HG03460 (cell line): Measurements from ENCODE around the gene HOXB1.
"Not testable (repeated sequence)": the region's sequence is repeated elsewhere in the genome, so short reads cannot be mapped to it uniquely, and the experiment has no call there.

Source experiments
- ATAC-seq: cut with Tn5 transposase; IDR thresholded peaks from one replicate; pipeline ENCODE4 v1.9.1; 2021; ENCODE audit not compliant: unreplicated experiment

Gene HOXB1

GRCh38 chr17:48499735-48500434 is 30.9 kb downstream of the HOXB1 start:
- no peak for ATAC-seq

GRCh38 chr17:48499248-48499647 is 31.6 kb downstream of the HOXB1 start:
- no peak for ATAC-seq

- no peak for ATAC-seq
Observed at GRCh38 chr17:48498164-48498850, 32.5 kb downstream of the HOXB1 start.

GRCh38 chr17:48497103-48497502 is 33.7 kb downstream of the HOXB1 start:
- no peak for ATAC-seq

GRCh38 chr17:48494335-48494734 is 36.5 kb downstream of the HOXB1 start:
- ATAC-seq: no peak

- no peak for ATAC-seq
Observed at GRCh38 chr17:48492401-48493298, 38.2 kb downstream of the HOXB1 start.

GRCh38 chr17:48491527-48492273 is 39.1 kb downstream of the HOXB1 start:
- no peak for ATAC-seq

- ATAC-seq: no peak
Observed at GRCh38 chr17:48490451-48490892, 40.3 kb downstream of the HOXB1 start.

GRCh38 chr17:48489781-48490180 is 41.0 kb downstream of the HOXB1 start:
- no peak for ATAC-seq

- no peak for ATAC-seq
Observed at GRCh38 chr17:48488548-48489106, 42.2 kb downstream of the HOXB1 start.

- ATAC-seq: no peak
Observed at GRCh38 chr17:48487221-48487620, 43.6 kb downstream of the HOXB1 start.

- no peak for ATAC-seq
Observed at GRCh38 chr17:48486557-48486956, 44.3 kb downstream of the HOXB1 start.

GRCh38 chr17:48484850-48485249 is 46.0 kb downstream of the HOXB1 start:
- no peak for ATAC-seq

- no peak for ATAC-seq
Observed at GRCh38 chr17:48484256-48484655, 46.6 kb downstream of the HOXB1 start.

GRCh38 chr17:48483471-48484131 is 47.2 kb downstream of the HOXB1 start:
- no peak for ATAC-seq

- no peak for ATAC-seq
Observed at GRCh38 chr17:48483004-48483403, 47.8 kb downstream of the HOXB1 start.

- not testable (repeated sequence) for ATAC-seq
Observed at GRCh38 chr17:48482301-48482700, 48.5 kb downstream of the HOXB1 start.

- ATAC-seq: no peak
Observed at GRCh38 chr17:48479014-48479402, 51.8 kb downstream of the HOXB1 start.
